Sciatic nerve (tissue), 2 donors: Measurements from ENCODE around the gene DRGX. TPM values are rescaled to one million over a fixed set of nuclear protein-coding genes. Genes with fewer than 3 reads are reported as not detected.

Experiments used
- ATAC-seq: fragments of 200-7000 bp; cut with Tn5 transposase; one replicate; pipeline ENCODE4 v1.9.1; 2020; ENCODE audit warnings: mild to moderate bottlenecking, moderate library complexity
- DNase-seq: peaks from one replicate; pipeline ENCODE4 v3.0.0-alpha.2; 2020; ENCODE audit warnings: low spot score
- intact Hi-C: fragments of 100-400 bp; cut with DNase I; formaldehyde crosslinking; loops from one replicate; pipeline ENCODE4 v1.14.2; 2022
- total RNA-seq: library from RNA; stranded (reverse); fragmentation: NEBNext Ultra II Directional; extraction: Animal tissue kit (Norgen Biotek cat#: 25700); gene quantifications from one replicate; pipeline ENCODE4 v1.2.1, GENCODE V29; 2021
- donor health status: DM: no; HTN: no; CAD: no.
- donor health status: DM: no; HTN: no; CAD: no.

Gene DRGX
- total RNA-seq, 1 donor from 2014 or later: not detected

- ATAC-seq (no peak), DNase-seq (no peak)
- intact Hi-C loops: no loop called here
These were observed 42.6 kb downstream of the DRGX start for GRCh38 chr10:49353026-49353894.

- no peak for ATAC-seq
- no peak for DNase-seq
- intact Hi-C loops: no loop called here
These were observed 43.6 kb downstream of the DRGX start for GRCh38 chr10:49352323-49352722.

GRCh38 chr10:49351669-49352068 is 44.2 kb downstream of the DRGX start:
- DNase-seq (no peak), ATAC-seq (no peak)
- intact Hi-C loops: no loop called here

GRCh38 chr10:49350846-49351532 is 44.9 kb downstream of the DRGX start:
- DNase-seq: no peak
- no peak for ATAC-seq
- intact Hi-C loops: no loop called here

- intact Hi-C loops: no loop called here
- ATAC-seq (no peak), DNase-seq (no peak)
These were observed 45.8 kb downstream of the DRGX start for GRCh38 chr10:49350138-49350537.

- DNase-seq (no peak), ATAC-seq (no peak)
- intact Hi-C loops: no loop called here
These were observed 46.5 kb downstream of the DRGX start for GRCh38 chr10:49349390-49349789.

GRCh38 chr10:49348593-49348992 is 47.3 kb downstream of the DRGX start:
- ATAC-seq: no peak
- no peak for DNase-seq
- intact Hi-C loops: no loop called here

- intact Hi-C loops: no loop called here
- DNase-seq (no peak), ATAC-seq (no peak)
These were observed 48.1 kb downstream of the DRGX start for GRCh38 chr10:49347827-49348226.

- intact Hi-C loops: no loop called here
- DNase-seq (no peak), ATAC-seq (no peak)
These were observed 48.5 kb downstream of the DRGX start for GRCh38 chr10:49347342-49347741.

GRCh38 chr10:49344840-49345239 is 51.0 kb downstream of the DRGX start:
- ATAC-seq (no peak), DNase-seq (no peak)
- intact Hi-C loops: no loop called here

GRCh38 chr10:49338604-49339003 is 57.3 kb downstream of the DRGX start:
- ATAC-seq (no peak), DNase-seq (no peak)
- intact Hi-C loops: no loop called here

- intact Hi-C loops: no loop called here
- no peak for ATAC-seq
These were observed 60.4 kb downstream of the DRGX start for GRCh38 chr10:49335364-49335972.

GRCh38 chr10:49334964-49335363 is 60.9 kb downstream of the DRGX start:
- intact Hi-C loops: no loop called here
- no peak for DNase-seq

More at GRCh38 chr10:49335364-49335972, 60.4 kb downstream of the DRGX start:
- DNase-seq: no peak

GRCh38 chr10:49333192-49333591 is 62.7 kb downstream of the DRGX start:
- DNase-seq (no peak), ATAC-seq (no peak)
- intact Hi-C loops: no loop called here

More at GRCh38 chr10:49334964-49335363, 60.9 kb downstream of the DRGX start:
- no peak for ATAC-seq

- ATAC-seq (no peak), DNase-seq (no peak)
- intact Hi-C loops: no loop called here
These were observed 63.1 kb downstream of the DRGX start for GRCh38 chr10:49332768-49333167.

- intact Hi-C loops: no loop called here
- DNase-seq (no peak), ATAC-seq (no peak)
These were observed 63.6 kb downstream of the DRGX start for GRCh38 chr10:49332333-49332732.

- no peak for DNase-seq
- intact Hi-C loops: no loop called here
- no peak for ATAC-seq
These were observed 64.5 kb downstream of the DRGX start for GRCh38 chr10:49331431-49331830.

GRCh38 chr10:49330127-49330665 is 65.7 kb downstream of the DRGX start:
- DNase-seq (no peak), ATAC-seq (no peak)
- intact Hi-C loops: no loop called here

GRCh38 chr10:49329146-49329505 is 66.8 kb downstream of the DRGX start:
- ATAC-seq: no peak
- intact Hi-C loops: no loop called here
- DNase-seq: no peak
